Measurements from ENCODE around the gene PHF24. TPM values are rescaled to one million over a fixed set of nuclear protein-coding genes. Genes with fewer than 3 reads are reported as not detected.

Gene PHF24
- total and polyA plus RNA-seq, 10 of the 15 experiments (the other 5 are each of a cell fraction or from before 2014, with no cell fraction given) = 0.02 to 0.04 TPM; not detected in 8

DNA sequence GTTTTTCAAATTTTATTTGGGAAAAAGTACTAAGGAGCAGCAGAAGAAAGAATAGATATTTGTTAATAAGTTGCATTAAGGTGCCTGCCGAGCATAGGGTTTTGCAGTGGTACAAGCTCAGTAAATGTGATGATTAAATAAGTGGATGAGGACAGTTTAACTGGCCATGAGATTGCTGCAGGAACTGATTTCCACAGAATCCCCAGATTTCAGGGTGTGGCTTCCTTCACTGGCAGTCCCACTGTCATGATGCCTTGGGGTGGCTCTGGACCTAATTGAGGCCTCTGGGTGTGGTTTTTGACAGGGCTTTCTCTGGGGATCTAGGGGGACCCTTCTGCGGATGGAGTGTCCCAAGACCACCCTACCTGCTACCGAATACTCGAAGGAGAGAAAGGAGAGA is 1.4 kb downstream of the PHF24 start:
- no peak overlapping the region for H2AFZ ChIP-seq (ENCODE audit: control insufficient read depth, low read depth, low read length)
- H3K27ac ChIP-seq (ENCODE audit: control insufficient read depth, insufficient read depth) = no peak overlapping the region
- ChIA-PET SMC1A (ENCODE audit: uncharacterized antibody, unreplicated experiment) (interaction anchor here (1.6 to 3.4 kb wide), 2 partner anchors 26 to 60 kb away, joined by 6 to 16 read pairs; no protein-coding TSS in a partner anchor), POLR2A (no interaction called here), CTCF (no interaction called here), RAD21 (ENCODE audit: unreplicated experiment) (no interaction called here)
- no peaks in the 10 kb centered on the region for H3K9me3 ChIP-seq (replicated peaks; ENCODE audit: control insufficient read depth, insufficient read depth, low read length)
- DNase-seq (ENCODE audit: low read depth, low spot score) (no peak), FAIRE-seq (no peak), ATAC-seq (no peak)
- no TSS peak for BruUV-seq (replicated peaks)
- no peaks in the 10 kb centered on the region for H3K79me2 ChIP-seq (ENCODE audit: control insufficient read depth, insufficient read depth, low read length)
- no peaks in the 10 kb centered on the region for H3K4me1 ChIP-seq (ENCODE audit: control insufficient read depth, insufficient read depth, low read length)
- intact Hi-C loops (cut with micrococcal nuclease; ENCODE audit: unreplicated experiment) (no loop called here), in situ Hi-C loops (cut with MboI) (no loop called here)
- no peak overlapping the region for H3K9ac ChIP-seq (ENCODE audit: control insufficient read depth, insufficient read depth, low read length)
- no peak overlapping the region for H3K4me2 ChIP-seq (ENCODE audit: control insufficient read depth, insufficient read depth)
- peaks cover 9 to 21% of the 10 kb centered on the region in 2 experiments for H3K27me3 ChIP-seq (replicated peaks in 1 of 2; ENCODE audit: control insufficient read depth in 2 of 2, insufficient read depth in 2 of 2, low read length in 1 of 2)
- TF ChIP-seq, protein P1, sequence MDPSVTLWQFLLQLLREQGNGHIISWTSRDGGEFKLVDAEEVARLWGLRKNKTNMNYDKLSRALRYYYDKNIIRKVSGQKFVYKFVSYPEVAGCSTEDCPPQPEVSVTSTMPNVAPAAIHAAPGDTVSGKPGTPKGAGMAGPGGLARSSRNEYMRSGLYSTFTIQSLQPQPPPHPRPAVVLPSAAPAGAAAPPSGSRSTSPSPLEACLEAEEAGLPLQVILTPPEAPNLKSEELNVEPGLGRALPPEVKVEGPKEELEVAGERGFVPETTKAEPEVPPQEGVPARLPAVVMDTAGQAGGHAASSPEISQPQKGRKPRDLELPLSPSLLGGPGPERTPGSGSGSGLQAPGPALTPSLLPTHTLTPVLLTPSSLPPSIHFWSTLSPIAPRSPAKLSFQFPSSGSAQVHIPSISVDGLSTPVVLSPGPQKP (IDR thresholded peaks at IDR 0.05; ENCODE audit: low read depth, low read length) = no peak
- TF ChIP-seq NR2F1 (conservative IDR thresholded peaks at IDR 0.05) = no peak
- no peak for TF ChIP-seq SPI1 (IDR thresholded peaks at IDR 0.05; ENCODE audit: borderline replicate concordance, insufficient read depth, low read depth, low read length)
- no peak for TF ChIP-seq TCF7 (IDR thresholded peaks at IDR 0.05; ENCODE audit: borderline replicate concordance)
- TF ChIP-seq KDM1A (IDR thresholded peaks at IDR 0.05; ENCODE audit: borderline replicate concordance) = no peak
- no peak for TF ChIP-seq SUPT20H (IDR thresholded peaks at IDR 0.05; ENCODE audit: borderline replicate concordance, control insufficient read depth, low read depth, low read length)
- TF ChIP-seq ZNF384 (IDR thresholded peaks at IDR 0.05; ENCODE audit: borderline replicate concordance, low read depth, low read length) = no peak
- TF ChIP-seq CTCF (IDR thresholded peaks at IDR 0.05 in 2 of 3, conservative IDR thresholded peaks at IDR 0.05 in 1 of 3; ENCODE audit: control insufficient read depth in 2 of 3, extremely low read depth in 1 of 3, insufficient read depth in 1 of 3, low read depth in 3 of 3, low read length in 3 of 3) = no peak
- no peak for TF ChIP-seq ZNF274 (IDR thresholded peaks at IDR 0.05; ENCODE audit: insufficient read depth, insufficient read length)
- TF ChIP-seq TBL1XR1 (IDR thresholded peaks at IDR 0.05; ENCODE audit: low read depth, low read length) = no peak
- no peak for TF ChIP-seq SUZ12 (IDR thresholded peaks at IDR 0.05; ENCODE audit: unreplicated experiment)
- TF ChIP-seq BRCA1 (IDR thresholded peaks at IDR 0.05; ENCODE audit: low read depth, low read length) = no peak
- TF ChIP-seq RAD51 (IDR thresholded peaks at IDR 0.05) = no peak
- no peak overlapping the region for H3K4me3 ChIP-seq
- 59% methylated on average over 4 of the region's 4 CpGs for WGBS (ENCODE audit: insufficient coverage, insufficient replicate concordance, low lambda C conversion rate, missing lambda C conversion rate)
- H4K20me1 ChIP-seq (ENCODE audit: control insufficient read depth, insufficient read depth) = no peaks in the 10 kb centered on the region
- H3K36me3 ChIP-seq (ENCODE audit: control insufficient read depth in 2 of 2, insufficient read depth in 2 of 2, low read length in 1 of 2) = no peaks in the 10 kb centered on the region
